Activated T-helper 9 cell treated with anti-CD3 and anti-CD28 coated beads, Interleukin-2, amount 50 U/mL, for 16 hours (primary cell): ENCODE measurements around the gene ATXN1.

Experiments used
- DNase-seq: peaks from one replicate; pipeline ENCODE4 v3.0.0-alpha.2; 2020; ENCODE audit warnings: low read depth

Gene ATXN1

GRCh38 chr6:16762268-16762549, 949 bp upstream of the ATXN1 start:
- DNase-seq, result no peak

GRCh38 chr6:16761471-16762267, 409 bp upstream of the ATXN1 start:
- DNase-seq, result peak; percentile 75

- DNase-seq, result peak; percentile 74
Measured at GRCh38 chr6:16759646-16760515, 1.4 kb downstream of the ATXN1 start.

GRCh38 chr6:16759181-16759645, 2.0 kb downstream of the ATXN1 start:
- no peak for DNase-seq

- DNase-seq, result no peak
Measured at GRCh38 chr6:16758163-16758975, 2.9 kb downstream of the ATXN1 start.

- no peak for DNase-seq
Measured at GRCh38 chr6:16757332-16757731, 3.9 kb downstream of the ATXN1 start.

GRCh38 chr6:16756660-16757255, 4.5 kb downstream of the ATXN1 start:
- no peak for DNase-seq

GRCh38 chr6:16755544-16755943, 5.7 kb downstream of the ATXN1 start:
- no peak for DNase-seq

- DNase-seq, result no peak
Measured at GRCh38 chr6:16754876-16755275, 6.4 kb downstream of the ATXN1 start.

- no peak for DNase-seq
Measured at GRCh38 chr6:16754274-16754673, 7.0 kb downstream of the ATXN1 start.

GRCh38 chr6:16753341-16753740, 7.9 kb downstream of the ATXN1 start:
- no peak for DNase-seq

GRCh38 chr6:16752206-16752866, 8.9 kb downstream of the ATXN1 start:
- DNase-seq, result no peak

GRCh38 chr6:16751251-16751946, 9.9 kb downstream of the ATXN1 start:
- no peak for DNase-seq

GRCh38 chr6:16750566-16750965, 10.7 kb downstream of the ATXN1 start:
- no peak for DNase-seq

- no peak for DNase-seq
Measured at GRCh38 chr6:16749516-16750485, 11.5 kb downstream of the ATXN1 start.

GRCh38 chr6:16748025-16748319, 13.3 kb downstream of the ATXN1 start:
- DNase-seq, result no peak

- no peak for DNase-seq
Measured at GRCh38 chr6:16747232-16748024, 13.8 kb downstream of the ATXN1 start.

GRCh38 chr6:16746812-16747211, 14.4 kb downstream of the ATXN1 start:
- no peak for DNase-seq

- no peak for DNase-seq
Measured at GRCh38 chr6:16746401-16746800, 14.9 kb downstream of the ATXN1 start.
